Hepatocyte (in vitro differentiated cells): Measurements from ENCODE around the gene BICDL1. TPM values are rescaled to one million over a fixed set of nuclear protein-coding genes. Genes with fewer than 3 reads are reported as not detected.

ENCODE experiments used
- DNase-seq: peaks from one replicate; pipeline ENCODE4 v3.0.0-alpha.2; 2016; ENCODE audit warnings: low spot score
- H2AFZ ChIP-seq: fragments of 200-600 bp; sonication (generic); 2 replicates; pipeline ENCODE4 v1.6.0; 2016; ENCODE audit warnings: antibody characterized with exemption, mild to moderate bottlenecking
- H3K27ac ChIP-seq: fragments of 200-600 bp; sonication (generic); 2 replicates; pipeline ENCODE4 v1.5.1; 2016; ENCODE audit warnings: mild to moderate bottlenecking
- H3K27me3 ChIP-seq: fragments of 200-600 bp; sonication (generic); 2 replicates; pipeline ENCODE4 v1.6.1; 2016
- H3K36me3 ChIP-seq: fragments of 200-600 bp; sonication (generic); replicated peaks from 2 replicates; pipeline ENCODE4 v1.5.1; 2016; ENCODE audit warnings: low read depth; ENCODE audit not compliant: insufficient read depth
- H3K4me1 ChIP-seq: fragments of 200-600 bp; sonication (generic); 2 replicates; pipeline ENCODE4 v1.5.1; 2016; ENCODE audit warnings: mild to moderate bottlenecking, moderate library complexity; ENCODE audit not compliant: insufficient read depth
- H3K4me2 ChIP-seq: fragments of 200-600 bp; sonication (generic); 2 replicates; pipeline ENCODE4 v1.6.0; 2016
- H3K4me3 ChIP-seq: fragments of 200-600 bp; sonication (generic); 2 replicates; pipeline ENCODE4 v1.5.1; 2016; ENCODE audit warnings: mild to moderate bottlenecking
- H3K79me2 ChIP-seq: fragments of 200-600 bp; sonication (generic); 2 replicates; pipeline ENCODE4 v1.6.0; 2017; ENCODE audit warnings: mild to moderate bottlenecking
- H3K9me2 ChIP-seq: fragments of 200-600 bp; sonication (generic); replicated peaks from 2 replicates; pipeline ENCODE4 v1.6.0; 2017; ENCODE audit warnings: mild to moderate bottlenecking; ENCODE audit not compliant: insufficient read depth
- H3K9me3 ChIP-seq: fragments of 200-600 bp; sonication (generic); 2 replicates; pipeline ENCODE4 v1.5.1; 2016; ENCODE audit warnings: low read depth, mild to moderate bottlenecking
- H4K20me1 ChIP-seq: fragments of 200-600 bp; sonication (generic); 2 replicates; pipeline ENCODE4 v1.6.0; 2016; ENCODE audit warnings: mild to moderate bottlenecking; ENCODE audit not compliant: insufficient read depth, poor library complexity, severe bottlenecking
- CTCF ChIP-seq: fragments of 200-600 bp; sonication (generic); IDR thresholded peaks from 2 replicates; pipeline ENCODE4 v1.5.1; 2016; ENCODE audit warnings: antibody characterized with exemption, mild to moderate bottlenecking; ENCODE audit not compliant: poor library complexity
- EZH2 ChIP-seq: fragments of 200-600 bp; sonication (generic); IDR thresholded peaks from 2 replicates; pipeline ENCODE4 v1.6.1; 2016; ENCODE audit warnings: antibody characterized with exemption, mild to moderate bottlenecking, borderline replicate concordance
- EZH2phosphoT487 ChIP-seq: fragments of 200-600 bp; sonication (generic); IDR thresholded peaks from one replicate; pipeline ENCODE4 v1.6.1; 2018; ENCODE audit warnings: antibody characterized with exemption, mild to moderate bottlenecking, low read depth, moderate library complexity; ENCODE audit not compliant: unreplicated experiment, severe bottlenecking
- WGBS: methylation state at CpG from one replicate; pipeline ENCODE4 v1.1.6; 2016; ENCODE audit warnings: low lambda C conversion rate; ENCODE audit errors: missing lambda C conversion rate; 5-methylcytosine and 5-hydroxymethylcytosine counted together
- polyA plus RNA-seq: library from polyadenylated mRNA; unstranded; fragments of >200 nt; fragmentation: Nextera tagmentation; extraction: Ambion mirVana; gene quantifications from 2 replicates; pipeline ENCODE4 v1.2.1, GENCODE V29; 2016
- total RNA-seq: library from RNA; depleted of rRNA; stranded (reverse); fragments of >200 nt; gene quantifications from 2 replicates; pipeline ENCODE4 v1.2.3, GENCODE V29; 2014

Gene BICDL1
- total and polyA plus RNA-seq, 2 experiments from 2014 or later, result 10.6 to 21.9 TPM

DNA sequence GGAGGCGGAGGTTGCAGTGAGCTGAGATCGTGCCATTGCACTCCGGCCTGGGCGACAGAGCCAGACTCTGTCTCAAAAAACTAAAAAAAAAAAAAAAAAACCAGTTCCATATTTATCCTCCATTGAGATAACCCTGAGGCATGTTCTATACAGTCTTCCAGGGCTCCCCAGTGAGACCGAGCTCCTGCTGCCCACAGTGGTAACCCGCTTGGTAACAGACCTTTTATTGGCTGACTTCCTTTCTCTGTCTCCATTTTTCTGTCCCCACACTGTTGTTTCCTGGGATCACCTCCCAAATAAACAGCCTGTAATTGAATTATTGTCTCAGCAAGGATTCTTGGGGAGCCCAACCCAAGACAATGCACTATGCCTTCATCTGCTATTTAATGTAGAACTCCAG, 42.8 kb upstream of the BICDL1 start:
- H4K20me1 ChIP-seq, result no peaks in the 10 kb centered on the region
- no peaks in the 10 kb centered on the region for H3K36me3 ChIP-seq
- H3K27me3 ChIP-seq, result no peaks in the 10 kb centered on the region
- 94% methylated on average over 6 of the region's 6 CpGs for WGBS
- no peaks in the 10 kb centered on the region for H3K79me2 ChIP-seq
- no peak for DNase-seq
- no peak overlapping the region for H3K4me2 ChIP-seq
- H3K4me1 ChIP-seq, result no peaks in the 10 kb centered on the region
- H2AFZ ChIP-seq, result no peak overlapping the region
- no peaks in the 10 kb centered on the region for H3K9me3 ChIP-seq
- H3K27ac ChIP-seq, result no peak overlapping the region
- no peak overlapping the region for H3K4me3 ChIP-seq
- no peaks in the 10 kb centered on the region for H3K9me2 ChIP-seq
- TF ChIP-seq CTCF (no peak), EZH2phosphoT487 (no peak), EZH2 (no peak)

DNA sequence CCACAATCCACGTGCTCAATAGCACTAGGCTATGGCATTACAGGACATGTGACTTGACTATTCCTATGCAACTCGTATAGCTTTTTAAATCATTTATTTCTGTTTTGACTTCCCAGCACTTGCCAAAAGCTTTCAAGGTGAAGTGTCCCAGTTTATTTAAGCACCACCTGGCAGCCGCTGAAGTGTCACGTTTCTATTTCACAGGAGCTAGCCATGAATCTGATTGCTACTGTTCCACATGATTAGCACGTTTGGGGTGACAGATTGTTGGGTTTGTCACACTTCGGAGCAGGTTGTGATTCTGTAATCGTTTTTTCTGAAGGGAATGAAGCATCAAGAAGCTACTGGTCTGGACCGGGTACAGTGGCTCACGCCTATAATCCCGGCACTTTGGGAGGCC, 39.9 kb upstream of the BICDL1 start:
- TF ChIP-seq EZH2, result no peak
- TF ChIP-seq EZH2phosphoT487, result no peak
- no peak for TF ChIP-seq CTCF
- H3K27me3 ChIP-seq, result no peaks in the 10 kb centered on the region
- no peak overlapping the region for H2AFZ ChIP-seq

DNA sequence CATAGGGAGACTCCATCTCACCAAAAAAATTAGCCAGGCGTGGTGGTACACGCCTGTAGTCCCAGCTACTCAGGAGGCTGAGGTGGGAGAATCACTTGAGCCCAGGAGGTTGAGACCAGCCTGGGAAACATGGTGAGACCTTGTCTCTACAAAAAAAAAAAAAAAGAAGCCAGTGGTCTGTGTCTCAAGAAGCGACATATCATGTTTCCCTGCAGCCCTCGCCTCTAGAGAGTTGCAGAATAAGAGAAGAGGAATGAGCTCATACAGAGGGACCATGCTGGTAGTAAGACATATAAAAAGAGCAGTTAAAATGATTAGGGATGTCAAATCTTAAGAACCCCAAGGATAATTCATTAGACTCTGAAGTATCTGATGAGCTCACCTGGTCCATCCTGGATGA, 39.4 kb upstream of the BICDL1 start:
- no peak overlapping the region for H3K4me3 ChIP-seq
- 89% methylated on average over 4 of the region's 4 CpGs for WGBS
- H3K4me2 ChIP-seq, result no peak overlapping the region
- H3K79me2 ChIP-seq, result no peaks in the 10 kb centered on the region
- H3K36me3 ChIP-seq, result no peaks in the 10 kb centered on the region
- no peaks in the 10 kb centered on the region for H3K9me2 ChIP-seq
- H3K4me1 ChIP-seq, result no peaks in the 10 kb centered on the region
- H3K27ac ChIP-seq, result no peak overlapping the region
- H4K20me1 ChIP-seq, result no peaks in the 10 kb centered on the region
- H3K9me3 ChIP-seq, result no peaks in the 10 kb centered on the region
- no peaks in the 10 kb centered on the region for H3K27me3 ChIP-seq
- H2AFZ ChIP-seq, result no peak overlapping the region
- no peak for DNase-seq
- no peak for TF ChIP-seq EZH2phosphoT487

More for the DNA sequence above, 39.9 kb upstream of the BICDL1 start:
- H4K20me1 ChIP-seq, result no peaks in the 10 kb centered on the region
- 87% methylated on average over 10 of the region's 10 CpGs for WGBS
- no peaks in the 10 kb centered on the region for H3K9me3 ChIP-seq
- no peak overlapping the region for H3K27ac ChIP-seq
- H3K79me2 ChIP-seq, result no peaks in the 10 kb centered on the region
- H3K36me3 ChIP-seq, result no peaks in the 10 kb centered on the region
- H3K4me2 ChIP-seq, result no peak overlapping the region
- no peaks in the 10 kb centered on the region for H3K4me1 ChIP-seq
- DNase-seq, result no peak
- no peak overlapping the region for H3K4me3 ChIP-seq
- H3K9me2 ChIP-seq, result no peaks in the 10 kb centered on the region

DNA sequence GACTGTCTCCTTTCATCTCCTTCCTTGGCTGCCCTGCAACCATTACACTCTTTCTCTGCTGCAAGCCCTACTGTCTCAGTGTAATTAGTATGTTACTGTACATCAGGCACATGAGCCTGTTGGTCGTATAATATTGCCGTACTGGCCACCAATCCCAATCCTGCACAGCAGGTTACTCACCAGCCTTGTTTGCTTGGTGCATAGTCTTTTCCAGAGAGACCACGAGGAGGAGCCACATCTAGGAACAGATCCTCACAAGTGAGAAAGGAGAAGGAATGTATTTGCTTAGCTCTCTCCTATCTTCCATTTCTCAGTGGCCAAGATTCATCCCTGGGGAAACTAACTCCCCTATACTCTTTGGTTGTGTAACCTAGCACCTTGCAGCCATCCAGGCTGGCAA, 33.0 kb upstream of the BICDL1 start:
- H3K9me3 ChIP-seq, result no peaks in the 10 kb centered on the region
- no peak overlapping the region for H2AFZ ChIP-seq
- H3K36me3 ChIP-seq, result no peaks in the 10 kb centered on the region
- H3K9me2 ChIP-seq, result no peaks in the 10 kb centered on the region
- no peak overlapping the region for H3K4me2 ChIP-seq
- no peak overlapping the region for H3K4me3 ChIP-seq
- no peak for DNase-seq
- no peaks in the 10 kb centered on the region for H3K79me2 ChIP-seq
- H4K20me1 ChIP-seq, result no peaks in the 10 kb centered on the region
- H3K27ac ChIP-seq, result no peak overlapping the region
- H3K27me3 ChIP-seq, result no peaks in the 10 kb centered on the region
- WGBS, result 91% methylated on average over 3 of the region's 3 CpGs
- TF ChIP-seq EZH2phosphoT487, result no peak
- no peak for TF ChIP-seq CTCF
- no peak for TF ChIP-seq EZH2
- no peaks in the 10 kb centered on the region for H3K4me1 ChIP-seq
